ENCODE data around the gene CCR1. TPM values are rescaled to one million over a fixed set of nuclear protein-coding genes. Genes with fewer than 3 reads are reported as not detected.

CCR1 gene
- total RNA-seq, 1 experiment from 2014 or later = 0.10 TPM

DNA sequence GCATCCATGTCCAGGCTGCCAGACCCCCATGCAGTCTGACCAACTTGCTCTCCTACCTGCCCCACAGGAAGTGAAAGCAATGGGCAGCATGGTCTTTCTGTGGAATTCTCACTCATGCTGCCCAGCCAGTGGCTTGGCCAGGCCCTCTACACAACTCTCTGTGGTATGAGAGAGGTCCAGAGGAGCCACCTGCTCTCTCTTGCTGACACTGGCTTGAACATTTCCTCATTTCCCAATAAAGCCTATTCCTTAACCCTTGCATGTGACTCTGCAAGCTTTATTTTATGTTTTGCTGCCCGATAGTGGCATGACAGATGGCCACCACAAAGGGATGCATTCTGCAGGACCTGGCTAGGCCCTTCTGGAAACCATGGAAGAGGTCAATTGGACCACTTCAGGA is 53.8 kb downstream of the CCR1 start:
- ATAC-seq (no peak), DNase-seq (ENCODE audit: low read depth, low spot score) (no peak)
- Histone ChIP-seq H3K79me2 (ENCODE audit: insufficient read depth, low read length) (no peaks in the 10 kb centered on the region), H2AFZ (ENCODE audit: low read depth, low read length, poor library complexity, severe bottlenecking) (no peak overlapping the region), H3K9me2 (ENCODE audit: insufficient read depth) (no peaks in the 10 kb centered on the region), H3K4me2 (ENCODE audit: low read length) (no peak overlapping the region), H3K36me3 (ENCODE audit: control insufficient read depth in 1 of 2, insufficient read depth in 2 of 2, low read length in 2 of 2) (no peaks in the 10 kb centered on the region), H3K27me3 (ENCODE audit: insufficient read depth, low read length) (no peaks in the 10 kb centered on the region), H3K4me1 (ENCODE audit: control insufficient read depth in 1 of 2, insufficient read depth in 2 of 2, low read length in 2 of 2) (no peaks in the 10 kb centered on the region), H3K9me3 (ENCODE audit: control insufficient read depth in 1 of 2, insufficient read depth in 1 of 2, low read depth in 1 of 2, low read length in 2 of 2) (no peaks in the 10 kb centered on the region), H3K9ac (ENCODE audit: low read length) (no peak overlapping the region), H4K20me1 (ENCODE audit: insufficient read depth) (no peaks in the 10 kb centered on the region), H3K4me3 (replicated peaks in 1 of 2; ENCODE audit: low read depth in 1 of 2, low read length in 2 of 2) (no peak overlapping the region), H3K27ac (ENCODE audit: low read depth, low read length) (no peak overlapping the region)
- POLR2A ChIA-PET = no interaction called here
- no TSS peak for BruUV-seq (replicated peaks)
- CTCF ChIA-PET = interaction anchor here (1.2 kb wide), 1 partner anchor 75 kb away, joined by 3 read pairs; no protein-coding TSS in a partner anchor
- TF ChIP-seq MAX (IDR thresholded peaks at IDR 0.05) = no peak
- no peak for TF ChIP-seq CTCF (IDR thresholded peaks at IDR 0.05 in 2 of 3, conservative IDR thresholded peaks at IDR 0.05 in 1 of 3; ENCODE audit: borderline replicate concordance in 1 of 3, insufficient read depth in 1 of 3, low read depth in 2 of 3, low read length in 2 of 3)
- TF ChIP-seq ATF3 (IDR thresholded peaks at IDR 0.05) = no peak
- TF ChIP-seq FOSL1 (IDR thresholded peaks at IDR 0.05; ENCODE audit: low read depth) = no peak
- TF ChIP-seq EZH2phosphoT487 (IDR thresholded peaks at IDR 0.05; ENCODE audit: borderline replicate concordance) = no peak
- intact Hi-C loops (cut with micrococcal nuclease) = no loop called here
- RAD21 ChIA-PET (ENCODE audit: low non-redundant PET in 1 of 2, low total read pairs in 2 of 2, uncharacterized antibody in 2 of 2, unreplicated experiment in 2 of 2) = no interaction called here

Other genes with a start within 250 kb of the CCR1 start
- 15.8 TPM for gene FYCO1, start 212.5 kb downstream of the CCR1 start, total RNA-seq (2021; ENCODE audit: unreplicated experiment)
- not detected for gene XCR1, start 180.8 kb downstream of the CCR1 start, total RNA-seq (2021; ENCODE audit: unreplicated experiment)
- not detected for gene CCR3, start 34.1 kb upstream of the CCR1 start, total RNA-seq (2021; ENCODE audit: unreplicated experiment)
- not detected for gene CCR2, start 145.8 kb upstream of the CCR1 start, total RNA-seq (2021; ENCODE audit: unreplicated experiment)
- not detected for gene CCR5, start 162.6 kb upstream of the CCR1 start, total RNA-seq (2021; ENCODE audit: unreplicated experiment)
- gene CCRL2, start 198.9 kb upstream of the CCR1 start, total RNA-seq (2021; ENCODE audit: unreplicated experiment) = not detected

Measured in HCT116 (cell line).